Neural crest cell (in vitro differentiated cells): ENCODE data around the gene SYT3. TPM values are rescaled to one million over a fixed set of nuclear protein-coding genes. Genes with fewer than 3 reads are reported as not detected.
A peak's percentile ranks its signal among the peaks of the same experiment; 100 is the strongest.

ENCODE experiments used
- DNase-seq: peaks from one replicate; pipeline ENCODE4 v3.0.0; 2021; ENCODE audit warnings: low read depth, mixed read lengths, low spot score
- H3K27ac Mint-ChIP-seq: one replicate; pipeline ENCODE4 v1.8.0; 2021; ENCODE audit warnings: mild to moderate bottlenecking, mixed read lengths; ENCODE audit not compliant: unreplicated experiment
- H3K27me3 Mint-ChIP-seq: 2 replicates; pipeline ENCODE4 v1.8.0; 2021; ENCODE audit warnings: low read depth, mild to moderate bottlenecking, mixed read lengths
- H3K36me3 Mint-ChIP-seq: 2 replicates; pipeline ENCODE4 v1.8.0; 2021; ENCODE audit warnings: low read depth, mild to moderate bottlenecking, mixed read lengths
- H3K4me1 Mint-ChIP-seq: 2 replicates; pipeline ENCODE4 v1.8.0; 2021; ENCODE audit warnings: mixed read lengths
- H3K4me3 Mint-ChIP-seq: one replicate; pipeline ENCODE4 v1.8.0; 2021; ENCODE audit warnings: mild to moderate bottlenecking, mixed read lengths
- H3K9me3 Mint-ChIP-seq: 2 replicates; pipeline ENCODE4 v1.8.0; 2021; ENCODE audit warnings: mixed read lengths
- long read RNA-seq: library from polyadenylated mRNA; unstranded; transcript quantifications from one replicate; pipeline ENCODE4 v2.0.0, GENCODE V29; 2020
- total RNA-seq: library from RNA; stranded (reverse); gene quantifications from 2 replicates; pipeline ENCODE4 v1.2.1, GENCODE V29; 2021
- TF ChIP-seq, protein P1 (sequence below): fragments of 200-600 bp; sonication (generic); conservative IDR thresholded peaks from 2 replicates; pipeline ENCODE4 v1.5.0; 2021; ENCODE audit warnings: antibody characterized with exemption, mild to moderate bottlenecking

The SYT3 gene, protein sequence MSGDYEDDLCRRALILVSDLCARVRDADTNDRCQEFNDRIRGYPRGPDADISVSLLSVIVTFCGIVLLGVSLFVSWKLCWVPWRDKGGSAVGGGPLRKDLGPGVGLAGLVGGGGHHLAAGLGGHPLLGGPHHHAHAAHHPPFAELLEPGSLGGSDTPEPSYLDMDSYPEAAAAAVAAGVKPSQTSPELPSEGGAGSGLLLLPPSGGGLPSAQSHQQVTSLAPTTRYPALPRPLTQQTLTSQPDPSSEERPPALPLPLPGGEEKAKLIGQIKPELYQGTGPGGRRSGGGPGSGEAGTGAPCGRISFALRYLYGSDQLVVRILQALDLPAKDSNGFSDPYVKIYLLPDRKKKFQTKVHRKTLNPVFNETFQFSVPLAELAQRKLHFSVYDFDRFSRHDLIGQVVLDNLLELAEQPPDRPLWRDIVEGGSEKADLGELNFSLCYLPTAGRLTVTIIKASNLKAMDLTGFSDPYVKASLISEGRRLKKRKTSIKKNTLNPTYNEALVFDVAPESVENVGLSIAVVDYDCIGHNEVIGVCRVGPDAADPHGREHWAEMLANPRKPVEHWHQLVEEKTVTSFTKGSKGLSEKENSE
- total RNA-seq: 1.4 and 2.0 TPM in 2 replicates
- long read RNA-seq: 0 reads

DNA sequence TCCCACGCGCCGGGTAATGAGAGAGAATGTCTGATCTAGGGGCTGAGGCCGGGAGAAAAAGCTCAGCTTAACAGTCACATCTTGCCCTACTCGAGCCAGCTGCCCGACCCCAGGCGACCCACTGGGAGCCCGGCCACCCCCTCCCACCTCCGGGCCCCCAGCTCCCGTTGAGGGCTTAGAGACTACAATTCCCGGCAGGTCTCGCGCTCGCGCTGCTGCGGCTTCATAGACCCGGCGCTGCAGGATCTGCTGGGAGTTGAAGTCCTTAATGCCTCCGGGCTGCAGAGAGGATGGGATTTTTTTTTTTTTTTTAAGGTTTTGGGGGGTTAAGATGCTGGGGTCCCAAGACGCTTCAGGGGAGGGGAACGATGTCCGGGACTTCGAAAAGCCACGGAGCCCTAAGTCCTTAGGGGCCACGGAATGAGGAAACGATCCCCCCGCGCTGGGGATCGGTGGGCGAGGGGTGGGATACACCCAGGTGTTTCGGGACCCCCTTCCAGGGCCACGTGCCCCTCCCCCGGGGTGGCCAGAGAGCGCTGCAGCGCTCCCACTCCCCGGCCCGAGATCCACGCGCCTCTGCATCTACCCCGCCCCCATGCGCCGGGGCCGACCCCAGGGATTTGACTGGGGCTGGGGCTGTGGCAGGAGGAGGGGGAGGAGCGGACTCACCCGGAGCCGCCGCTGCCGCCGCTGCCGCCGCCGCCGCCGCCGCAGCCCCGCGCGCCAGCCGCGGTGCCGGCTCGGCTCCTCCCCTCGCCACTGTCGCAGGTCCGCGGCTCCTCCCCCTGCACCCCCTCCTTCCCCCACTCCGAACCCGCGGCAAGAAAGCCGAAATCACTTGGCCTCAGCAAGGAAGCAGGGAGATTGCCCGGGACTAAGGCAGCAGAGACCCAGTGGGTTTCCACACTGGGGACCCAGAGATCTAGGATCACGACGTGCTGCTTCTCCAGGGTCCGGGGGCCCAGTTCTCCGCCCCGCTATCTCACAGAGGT, at the start of gene SYT3:
SYT3 (minus strand) TSS at position 761 of the 992 bp plus-strand sequence. CDS start 2,470 bp downstream, outside the sequence.
- Mint-ChIP-seq H3K27ac (no peak within 1 kb of the TSS), H3K36me3 (no peaks in the 10 kb centered on the region), H3K9me3 (no peaks in the 10 kb centered on the region), H3K4me1 (peaks cover 6% of the 10 kb centered on the region), H3K4me3 (peak within 1 kb of the TSS; percentile 96), H3K27me3 (peaks cover 59% of the 10 kb centered on the region)
- DNase-seq: peak; percentile 57
- TF ChIP-seq, protein P1, sequence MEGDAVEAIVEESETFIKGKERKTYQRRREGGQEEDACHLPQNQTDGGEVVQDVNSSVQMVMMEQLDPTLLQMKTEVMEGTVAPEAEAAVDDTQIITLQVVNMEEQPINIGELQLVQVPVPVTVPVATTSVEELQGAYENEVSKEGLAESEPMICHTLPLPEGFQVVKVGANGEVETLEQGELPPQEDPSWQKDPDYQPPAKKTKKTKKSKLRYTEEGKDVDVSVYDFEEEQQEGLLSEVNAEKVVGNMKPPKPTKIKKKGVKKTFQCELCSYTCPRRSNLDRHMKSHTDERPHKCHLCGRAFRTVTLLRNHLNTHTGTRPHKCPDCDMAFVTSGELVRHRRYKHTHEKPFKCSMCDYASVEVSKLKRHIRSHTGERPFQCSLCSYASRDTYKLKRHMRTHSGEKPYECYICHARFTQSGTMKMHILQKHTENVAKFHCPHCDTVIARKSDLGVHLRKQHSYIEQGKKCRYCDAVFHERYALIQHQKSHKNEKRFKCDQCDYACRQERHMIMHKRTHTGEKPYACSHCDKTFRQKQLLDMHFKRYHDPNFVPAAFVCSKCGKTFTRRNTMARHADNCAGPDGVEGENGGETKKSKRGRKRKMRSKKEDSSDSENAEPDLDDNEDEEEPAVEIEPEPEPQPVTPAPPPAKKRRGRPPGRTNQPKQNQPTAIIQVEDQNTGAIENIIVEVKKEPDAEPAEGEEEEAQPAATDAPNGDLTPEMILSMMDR: no peak

DNA sequence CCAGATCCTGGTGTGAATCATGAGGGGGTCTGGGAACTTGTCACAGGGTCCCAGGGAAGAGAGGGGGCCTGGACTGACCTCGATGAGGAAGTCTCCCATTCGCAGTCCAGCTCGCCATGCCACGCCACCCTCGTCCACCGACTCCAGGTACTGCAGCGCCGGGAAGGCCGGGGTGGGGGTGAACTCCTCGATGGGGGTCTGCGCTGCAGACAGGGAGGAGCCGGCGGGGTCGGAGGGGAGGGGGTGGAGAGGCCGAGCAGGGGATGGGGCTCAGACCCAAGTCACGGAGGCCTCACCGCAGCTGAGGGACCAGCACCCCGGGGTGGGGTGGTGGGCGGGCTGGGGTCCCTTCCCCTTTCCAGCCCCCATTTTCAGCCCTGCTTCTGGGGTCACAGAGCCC, 49.1 kb upstream of the SYT3 start:
- TF ChIP-seq, protein P1: no peak
- H3K4me3 Mint-ChIP-seq: no peak overlapping the region
- H3K9me3 Mint-ChIP-seq: no peaks in the 10 kb centered on the region
- no peaks in the 10 kb centered on the region for H3K4me1 Mint-ChIP-seq
- H3K27me3 Mint-ChIP-seq: peaks cover 93% of the 10 kb centered on the region
- no peak for DNase-seq
- no peak overlapping the region for H3K27ac Mint-ChIP-seq
- H3K36me3 Mint-ChIP-seq: peaks cover 3% of the 10 kb centered on the region

DNA sequence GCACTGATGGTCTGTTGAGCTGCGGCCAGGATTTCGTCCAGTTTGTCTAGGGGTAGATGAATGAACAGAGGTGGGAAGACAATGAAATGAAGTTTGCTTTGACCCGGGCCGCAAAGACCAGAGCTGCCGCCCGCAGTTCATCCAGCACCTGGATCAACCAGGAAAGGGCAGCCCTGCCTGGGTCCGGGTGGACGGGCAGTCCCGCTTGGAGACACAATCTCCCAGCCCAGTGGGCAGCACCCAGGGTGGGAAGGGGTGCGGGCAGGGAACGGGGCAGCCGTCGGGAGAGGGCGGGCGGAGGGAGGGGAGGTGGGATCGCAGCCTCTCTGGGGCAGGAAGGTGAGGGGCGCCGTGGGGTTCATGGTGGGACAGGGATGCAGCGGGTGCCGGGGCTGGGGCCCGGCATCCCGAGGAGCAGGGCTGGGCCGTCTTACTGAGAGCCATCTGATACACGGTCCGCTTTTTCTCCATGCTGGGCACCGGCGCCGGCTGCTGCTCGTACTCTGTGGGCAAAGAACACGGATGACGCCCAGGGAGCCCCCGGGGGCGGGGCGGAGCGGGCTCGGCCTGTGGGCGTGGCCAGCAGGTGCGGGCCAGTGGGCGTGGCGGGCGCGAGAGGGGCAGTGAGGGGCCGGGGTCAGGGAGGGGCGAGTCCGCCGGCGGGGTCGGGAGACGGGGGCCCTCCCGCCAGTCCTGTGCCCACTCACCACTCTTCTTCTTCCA, 46.8 kb upstream of the SYT3 start:
- peaks cover 3% of the 10 kb centered on the region for H3K36me3 Mint-ChIP-seq
- H3K27me3 Mint-ChIP-seq: peaks cover 92% of the 10 kb centered on the region
- H3K4me3 Mint-ChIP-seq: no peak overlapping the region
- H3K9me3 Mint-ChIP-seq: no peaks in the 10 kb centered on the region
- DNase-seq: no peak
- H3K4me1 Mint-ChIP-seq: no peaks in the 10 kb centered on the region
- TF ChIP-seq, protein P1: no peak
- no peak overlapping the region for H3K27ac Mint-ChIP-seq

DNA sequence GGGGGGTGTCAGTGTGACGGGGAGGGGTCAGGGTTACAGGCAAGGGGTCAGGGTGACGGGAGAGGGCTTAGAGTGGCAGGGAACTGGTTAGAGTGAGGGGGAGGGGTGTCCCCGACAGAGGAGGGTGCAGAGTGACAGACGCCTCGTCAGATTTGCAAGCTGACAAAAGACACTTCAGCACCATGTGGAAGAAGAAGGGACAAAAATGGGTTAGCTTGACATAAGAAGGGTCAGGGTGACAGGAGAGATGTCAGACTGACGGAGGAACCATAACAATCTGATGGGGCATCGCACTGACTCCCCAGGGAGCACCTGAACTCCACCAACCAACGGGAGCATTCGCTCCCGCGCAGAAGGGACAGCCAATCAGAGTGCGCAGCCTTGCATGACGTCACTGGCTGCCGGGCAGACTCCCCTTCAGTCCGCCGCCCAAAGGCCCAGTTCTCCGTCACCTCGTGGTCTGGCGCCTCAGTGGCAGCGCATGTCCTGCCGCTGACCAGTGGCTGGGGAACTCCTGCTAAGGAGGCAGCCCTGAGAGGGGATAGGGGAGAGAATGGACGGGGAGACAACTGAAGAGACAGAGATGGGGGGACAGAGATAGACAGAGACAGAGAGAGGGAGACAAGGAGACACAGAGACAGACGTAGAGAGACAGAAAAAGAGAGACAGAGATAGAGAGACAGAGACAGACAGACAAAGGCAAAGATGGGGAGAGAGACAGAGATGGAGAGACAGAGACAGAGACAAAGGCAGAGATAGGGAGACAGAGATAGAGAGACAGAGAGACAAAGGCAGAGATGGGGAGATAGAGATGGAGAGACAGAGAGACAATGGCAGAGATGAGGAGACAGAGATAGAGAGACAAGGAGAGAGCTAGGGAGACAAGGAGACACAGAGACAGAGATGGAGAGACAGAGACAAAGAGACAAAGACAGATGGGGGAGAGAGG, 39.8 kb upstream of the SYT3 start:
- TF ChIP-seq, protein P1: no peak
- no peaks in the 10 kb centered on the region for H3K36me3 Mint-ChIP-seq
- H3K4me1 Mint-ChIP-seq: peaks cover 6% of the 10 kb centered on the region
- peaks cover 79% of the 10 kb centered on the region for H3K27me3 Mint-ChIP-seq
- peak; percentile 80 for DNase-seq
- H3K9me3 Mint-ChIP-seq: no peaks in the 10 kb centered on the region
- no peak overlapping the region for H3K27ac Mint-ChIP-seq
- no peak overlapping the region for H3K4me3 Mint-ChIP-seq
